ENCODE measurements around the gene LMAN1L. TPM values are rescaled to one million over a fixed set of nuclear protein-coding genes. Genes with fewer than 3 reads are reported as not detected.

LMAN1L gene
- total RNA-seq, 1 experiment from 2014 or later = not detected

DNA sequence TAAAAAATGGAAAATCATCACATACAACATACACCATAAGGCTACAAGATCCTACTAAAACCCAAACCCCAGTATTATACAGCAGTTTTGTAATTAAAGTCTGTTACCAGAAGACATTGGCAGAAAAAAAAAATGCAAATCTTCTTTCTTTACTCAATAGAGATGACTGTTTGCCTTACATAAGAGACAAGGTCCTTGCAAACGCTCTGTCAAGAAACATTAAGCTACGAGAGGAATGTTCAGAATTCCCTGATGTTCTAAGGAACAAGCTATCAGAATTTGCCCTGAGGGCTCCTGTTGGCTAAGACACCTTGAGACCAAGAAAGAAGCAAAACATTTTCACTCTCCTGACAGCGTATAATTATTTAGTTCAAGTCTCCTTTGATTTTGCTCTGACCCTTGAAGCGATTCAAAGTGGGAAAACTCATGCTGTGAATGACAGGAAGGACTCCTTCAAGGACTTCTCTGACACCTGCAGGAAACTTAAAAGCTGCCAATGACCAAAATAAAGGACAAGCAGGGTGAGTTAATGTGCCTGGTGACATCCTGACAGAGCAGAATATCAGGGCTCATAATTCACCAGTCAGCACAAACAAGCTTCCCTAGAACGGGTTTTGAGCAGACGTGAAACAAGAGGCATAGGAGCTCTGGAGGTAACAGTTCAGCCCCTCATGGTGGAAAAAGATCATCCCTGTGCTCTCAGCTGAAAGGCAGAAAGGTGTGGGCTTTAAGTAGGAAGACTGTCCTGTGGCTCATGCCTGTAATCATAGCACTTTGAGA is 58.0 kb downstream of the LMAN1L start:
- no peak overlapping the region for H3K9ac ChIP-seq (ENCODE audit: low read length)
- BruUV-seq (replicated peaks) = no TSS peak
- H3K9me2 ChIP-seq (replicated peaks; ENCODE audit: low read length) = no peaks in the 10 kb centered on the region
- H3K4me3 ChIP-seq (ENCODE audit: low read length) = no peak overlapping the region
- peaks cover 68% of the 10 kb centered on the region for H3K79me2 ChIP-seq (ENCODE audit: low read length)
- intact Hi-C loops (cut with micrococcal nuclease) = no loop called here
- no peaks in the 10 kb centered on the region for H3K27me3 ChIP-seq (ENCODE audit: low read length)
- H3F3A ChIP-seq (ENCODE audit: low read length, unreplicated experiment) = no peaks in the 10 kb centered on the region
- no peak overlapping the region for H2AFZ ChIP-seq (ENCODE audit: low read length)
- ChIA-PET CTCF (no interaction called here), POLR2A (ENCODE audit: unreplicated experiment) (no interaction called here)
- peaks cover 10% of the 10 kb centered on the region; the same call in 1 of the 2 replicates for H4K20me1 ChIP-seq (ENCODE audit: low read length)
- DNase-seq (no peak), ATAC-seq (no peak)
- TF ChIP-seq EZH2 (IDR thresholded peaks at IDR 0.05; ENCODE audit: low read length, unreplicated experiment) (no peak), CTCF (conservative IDR thresholded peaks at IDR 0.05; ENCODE audit: low read depth, low read length) (no peak), EZH2phosphoT487 (IDR thresholded peaks at IDR 0.05; ENCODE audit: borderline replicate concordance, low read length) (no peak)
- 0 out of 2 replicates have a peak, but pooled peaks cover 3% of the 10 kb centered on the region for H3K36me3 ChIP-seq (ENCODE audit: low read depth, low read length)
- peaks cover 21% of the 10 kb centered on the region for H3K4me1 ChIP-seq (ENCODE audit: insufficient read depth, low read length)
- H3K4me2 ChIP-seq (ENCODE audit: low read length) = peak overlapping the region; percentile 18; the same call in 1 of the 2 replicates
- H3K27ac ChIP-seq (ENCODE audit: low read length) = no peak overlapping the region
- H3K9me3 ChIP-seq (ENCODE audit: low read length) = no peaks in the 10 kb centered on the region

DNA sequence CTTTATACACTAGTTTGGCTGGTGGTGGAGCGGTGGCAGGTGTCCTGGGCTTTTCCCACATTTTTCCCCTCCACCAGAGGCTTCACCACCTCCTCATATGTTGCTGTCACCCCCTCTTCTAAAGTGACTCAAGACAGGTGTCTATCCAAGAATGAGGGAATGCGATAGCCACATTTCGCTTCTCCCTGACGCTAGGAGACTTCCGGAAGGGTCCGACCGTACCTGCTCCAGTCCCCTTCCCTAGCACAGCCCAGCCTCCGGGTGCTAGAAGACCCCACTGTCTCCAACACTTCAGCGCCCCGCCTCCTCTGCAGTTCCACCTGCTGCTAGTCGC is 60.0 kb downstream of the LMAN1L start:
- TF ChIP-seq EZH2 (IDR thresholded peaks at IDR 0.05; ENCODE audit: low read length, unreplicated experiment) (no peak), CTCF (conservative IDR thresholded peaks at IDR 0.05; ENCODE audit: low read depth, low read length) (no peak), EZH2phosphoT487 (IDR thresholded peaks at IDR 0.05; ENCODE audit: borderline replicate concordance, low read length) (no peak)

More for the DNA sequence above, 60.0 kb downstream of the LMAN1L start:
- Histone ChIP-seq H3K79me2 (ENCODE audit: low read length) (peaks cover 51% of the 10 kb centered on the region), H3K9me3 (ENCODE audit: low read length) (no peaks in the 10 kb centered on the region), H3K9ac (ENCODE audit: low read length) (peak overlapping the region; percentile 93), H3K4me1 (ENCODE audit: insufficient read depth, low read length) (peaks cover 11% of the 10 kb centered on the region; the same call in 1 of the 2 replicates), H3K36me3 (ENCODE audit: low read depth, low read length) (0 out of 2 replicates have a peak, but pooled peaks cover 3% of the 10 kb centered on the region), H3K27ac (ENCODE audit: low read length) (peak overlapping the region; percentile 55; the same call in 1 of the 2 replicates), H3K4me2 (ENCODE audit: low read length) (peak overlapping the region; percentile 100), H2AFZ (ENCODE audit: low read length) (peak overlapping the region; percentile 92), H3K9me2 (replicated peaks; ENCODE audit: low read length) (no peaks in the 10 kb centered on the region), H3K27me3 (ENCODE audit: low read length) (no peaks in the 10 kb centered on the region), H3F3A (ENCODE audit: low read length, unreplicated experiment) (no peaks in the 10 kb centered on the region), H3K4me3 (ENCODE audit: low read length) (peak overlapping the region; percentile 99), H4K20me1 (ENCODE audit: low read length) (peaks cover 10% of the 10 kb centered on the region; the same call in 1 of the 2 replicates)
- TSS peak; percentile 65 for BruUV-seq (replicated peaks)
- DNase-seq (no peak), ATAC-seq (peak; percentile 5)
- CTCF ChIA-PET = interaction anchor here (0.5 kb wide), 1 partner anchor 101 kb away, joined by 3 read pairs; no protein-coding TSS in a partner anchor
- intact Hi-C loops (cut with micrococcal nuclease) = no loop called here
- POLR2A ChIA-PET (ENCODE audit: unreplicated experiment) = no interaction called here

Measured in PC-3 (cell line).